ENCODE results near the gene CASP10.

The CASP10 gene

DNA sequence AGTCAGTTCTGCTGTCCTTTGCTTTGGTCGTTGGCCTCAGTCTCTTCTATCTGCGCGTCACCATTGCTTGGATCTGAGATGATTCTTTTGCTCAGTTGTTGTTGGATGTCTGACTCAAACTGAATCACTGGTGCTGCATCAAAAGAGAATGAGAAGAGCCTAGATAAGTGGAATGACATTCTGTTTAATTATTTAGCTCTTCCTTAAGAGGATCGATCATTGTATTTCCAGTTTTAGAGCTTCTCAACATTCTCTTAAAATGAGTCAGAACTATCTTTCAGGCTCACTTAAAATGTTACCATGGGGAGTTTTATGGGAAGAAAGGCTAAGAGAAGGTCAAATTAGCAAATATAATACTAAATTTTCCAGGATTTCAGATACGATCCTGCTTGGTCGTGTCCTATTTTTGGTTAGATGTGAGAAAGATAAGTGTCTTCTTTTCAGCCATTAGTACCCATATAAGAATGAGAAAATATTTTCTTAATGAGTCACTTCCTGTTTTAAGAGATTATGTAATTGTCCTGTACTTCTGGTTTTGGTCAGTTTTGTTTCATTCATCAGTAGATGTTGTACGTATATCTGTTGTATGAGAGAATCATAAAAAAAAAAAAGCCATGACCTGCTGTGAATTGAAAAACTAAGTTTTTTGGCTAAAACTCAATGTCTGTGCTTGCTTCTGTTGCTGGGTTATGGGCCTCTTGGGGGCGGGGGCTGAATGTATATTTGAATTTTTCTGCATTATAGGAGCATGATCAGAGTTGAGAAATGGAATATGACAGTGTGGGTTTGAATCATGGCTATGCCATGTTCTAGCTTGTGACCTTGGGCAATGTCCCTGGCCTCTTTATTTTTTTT, 31.6 kb upstream of the CASP10 start:
- no peak for TF ChIP-seq CTCF (IDR thresholded peaks at IDR 0.05; ENCODE audit: extremely low read depth, insufficient read depth, missing control alignments)
- peak; percentile 78 for DNase-seq (ENCODE audit: low spot score)
- in situ Hi-C loops (cut with MboI; ENCODE audit: low pct_unique_long_range_greater_than_20kb, low sequenced_read_pairs, unreplicated experiment): no loop called here

DNA sequence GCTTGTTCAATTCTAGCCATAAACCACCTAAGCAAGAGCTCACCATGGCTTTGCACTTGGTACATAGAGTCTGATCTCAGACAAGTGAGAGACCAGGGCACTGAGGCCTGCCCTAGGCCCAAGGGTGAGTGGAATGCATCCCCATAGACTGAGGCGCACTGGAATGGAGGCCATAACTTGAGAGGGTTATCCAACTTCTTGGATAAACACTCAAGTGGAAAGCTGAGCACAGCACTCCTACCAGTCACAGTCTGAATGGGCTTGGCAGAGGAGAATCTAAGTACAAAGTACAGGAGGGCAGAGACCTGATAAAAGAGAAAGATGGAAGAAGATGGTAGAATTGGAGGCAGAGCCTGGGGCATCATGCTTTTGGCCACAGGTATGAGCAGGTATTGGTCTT, 30.4 kb upstream of the CASP10 start:
- no peak for DNase-seq (ENCODE audit: low spot score)
- in situ Hi-C loops (cut with MboI; ENCODE audit: low pct_unique_long_range_greater_than_20kb, low sequenced_read_pairs, unreplicated experiment): no loop called here
- no peak for TF ChIP-seq CTCF (IDR thresholded peaks at IDR 0.05; ENCODE audit: extremely low read depth, insufficient read depth, missing control alignments)

GRCh38 chr2:201152999-201153815, 29.7 kb upstream of the CASP10 start:
- in situ Hi-C loops (cut with MboI; ENCODE audit: low pct_unique_long_range_greater_than_20kb, low sequenced_read_pairs, unreplicated experiment): no loop called here
- TF ChIP-seq CTCF (IDR thresholded peaks at IDR 0.05; ENCODE audit: extremely low read depth, insufficient read depth, missing control alignments): no peak
- DNase-seq (ENCODE audit: low spot score): no peak

DNA sequence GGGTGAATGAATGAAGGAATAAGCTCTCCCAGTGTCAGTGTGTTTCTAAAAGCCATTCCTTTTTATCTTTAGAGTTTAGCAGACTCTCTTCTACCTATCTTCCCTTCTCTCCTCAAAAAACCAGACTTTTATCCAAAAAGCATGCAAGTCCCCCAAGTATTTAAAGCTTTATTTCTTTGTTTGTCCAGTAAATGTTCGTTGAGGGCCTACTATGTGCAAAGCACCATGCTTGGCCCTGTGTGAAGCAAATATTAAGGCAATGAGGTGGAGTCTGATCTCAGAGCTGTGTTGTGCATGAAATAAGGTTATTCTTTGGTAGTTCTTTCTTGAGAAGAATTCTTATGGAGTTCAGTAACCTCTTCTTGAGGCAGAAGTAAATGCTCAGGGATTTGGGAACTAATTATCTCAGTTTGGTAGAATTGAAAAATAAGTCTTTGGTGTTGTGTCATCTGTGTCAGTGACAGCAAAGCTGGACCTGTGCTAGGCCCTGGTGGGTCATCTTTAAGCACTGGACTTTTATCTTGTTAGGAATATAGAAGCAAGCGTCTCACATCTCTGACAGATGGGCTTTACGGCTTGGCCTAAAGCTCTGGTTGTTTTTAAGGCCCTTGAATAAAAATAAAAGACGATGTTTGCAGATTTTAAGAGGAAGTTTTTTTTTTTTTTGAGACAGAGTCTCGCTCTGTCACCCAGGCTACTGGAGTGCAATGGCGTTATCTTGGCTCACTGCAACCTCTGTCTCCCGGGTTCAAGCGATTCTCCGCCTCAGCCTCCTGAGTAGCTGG, 28.1 kb upstream of the CASP10 start:
- DNase-seq (ENCODE audit: low spot score): no peak
- in situ Hi-C loops (cut with MboI; ENCODE audit: low pct_unique_long_range_greater_than_20kb, low sequenced_read_pairs, unreplicated experiment): no loop called here
- no peak for TF ChIP-seq CTCF (IDR thresholded peaks at IDR 0.05; ENCODE audit: extremely low read depth, insufficient read depth, missing control alignments)

DNA sequence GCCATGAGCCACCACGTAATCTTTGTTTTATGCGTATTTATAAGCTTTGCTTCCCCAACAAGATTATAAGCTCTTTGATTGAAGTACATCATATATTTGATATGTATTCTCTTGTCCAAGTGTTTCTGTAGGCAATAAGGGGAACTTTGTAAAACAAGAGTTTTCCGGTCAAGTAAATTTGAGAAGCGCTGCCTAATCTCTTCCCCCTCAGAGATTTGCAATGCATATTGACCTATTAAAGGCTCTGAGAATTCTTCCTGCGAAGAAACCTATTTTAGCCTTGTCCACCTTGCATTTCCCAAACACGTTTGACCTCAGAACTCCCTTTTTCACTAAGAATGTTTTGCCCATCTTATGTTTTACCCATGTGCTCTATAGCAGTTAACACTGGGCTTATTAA, 26.9 kb upstream of the CASP10 start:
- no peak for TF ChIP-seq CTCF (IDR thresholded peaks at IDR 0.05; ENCODE audit: extremely low read depth, insufficient read depth, missing control alignments)
- no peak for DNase-seq (ENCODE audit: low spot score)
- in situ Hi-C loops (cut with MboI; ENCODE audit: low pct_unique_long_range_greater_than_20kb, low sequenced_read_pairs, unreplicated experiment): no loop called here

DNA sequence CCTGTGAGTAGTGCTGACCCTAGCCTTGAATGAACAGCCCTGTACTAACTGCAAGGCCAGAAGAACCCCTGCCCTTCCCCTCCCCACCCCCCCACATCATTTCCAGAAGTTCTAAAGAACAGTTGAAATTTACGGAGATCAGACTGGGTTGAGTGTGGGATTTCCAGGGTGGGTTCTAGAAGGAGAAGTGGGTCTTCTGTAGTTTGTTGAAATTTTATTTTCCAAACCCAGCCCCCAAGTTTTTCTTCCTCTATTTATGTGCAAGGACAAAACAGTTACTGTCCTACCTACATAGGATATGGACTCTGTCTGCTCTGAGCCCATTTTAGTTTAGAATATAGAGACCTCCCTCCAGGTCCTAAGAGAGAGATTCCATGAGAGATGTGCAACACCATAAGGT, 26.3 kb upstream of the CASP10 start:
- TF ChIP-seq CTCF (IDR thresholded peaks at IDR 0.05; ENCODE audit: extremely low read depth, insufficient read depth, missing control alignments): no peak
- in situ Hi-C loops (cut with MboI; ENCODE audit: low pct_unique_long_range_greater_than_20kb, low sequenced_read_pairs, unreplicated experiment): no loop called here
- no peak for DNase-seq (ENCODE audit: low spot score)
